GM06990 (cell line): ENCODE results near the gene CPEB3.
A peak's percentile ranks its signal among the peaks of the same experiment; 100 is the strongest.
"Not testable (repeated sequence)": the region's sequence is repeated elsewhere in the genome, so short reads cannot be mapped to it uniquely, and the experiment has no call there.

Experiments
- DNase-seq: peaks from one replicate; pipeline ENCODE4 v3.0.0-alpha.2; 2011; ENCODE audit not compliant: insufficient read length; ENCODE audit errors: extremely low read depth
- H3K27me3 ChIP-seq: replicated peaks from 2 replicates; pipeline ENCODE4 v1.6.0; 2011; ENCODE audit warnings: low read length; ENCODE audit not compliant: control insufficient read depth, insufficient read depth
- H3K36me3 ChIP-seq: 2 replicates; pipeline ENCODE4 v1.5.1; 2011; ENCODE audit warnings: low read length; ENCODE audit not compliant: control insufficient read depth, insufficient read depth
- H3K4me3 ChIP-seq: replicated peaks from 2 replicates; pipeline ENCODE4 v1.5.1; 2011; ENCODE audit warnings: low read depth, mild to moderate bottlenecking, control low read depth, low read length
- TF ChIP-seq, protein P1 (sequence below): IDR thresholded peaks from 2 replicates; pipeline ENCODE4 v1.5.1; 2011; ENCODE audit warnings: low read length, control low read depth, mild to moderate bottlenecking, inconsistent platforms; ENCODE audit not compliant: insufficient read depth, poor library complexity, severe bottlenecking

CPEB3 gene

GRCh38 chr10:92149261-92149660, 141.6 kb downstream of the CPEB3 start:
- H3K4me3 ChIP-seq = no peak overlapping the region
- no peak for DNase-seq
- no peaks in the 10 kb centered on the region for H3K36me3 ChIP-seq
- no peaks in the 10 kb centered on the region for H3K27me3 ChIP-seq
- TF ChIP-seq, protein P1, sequence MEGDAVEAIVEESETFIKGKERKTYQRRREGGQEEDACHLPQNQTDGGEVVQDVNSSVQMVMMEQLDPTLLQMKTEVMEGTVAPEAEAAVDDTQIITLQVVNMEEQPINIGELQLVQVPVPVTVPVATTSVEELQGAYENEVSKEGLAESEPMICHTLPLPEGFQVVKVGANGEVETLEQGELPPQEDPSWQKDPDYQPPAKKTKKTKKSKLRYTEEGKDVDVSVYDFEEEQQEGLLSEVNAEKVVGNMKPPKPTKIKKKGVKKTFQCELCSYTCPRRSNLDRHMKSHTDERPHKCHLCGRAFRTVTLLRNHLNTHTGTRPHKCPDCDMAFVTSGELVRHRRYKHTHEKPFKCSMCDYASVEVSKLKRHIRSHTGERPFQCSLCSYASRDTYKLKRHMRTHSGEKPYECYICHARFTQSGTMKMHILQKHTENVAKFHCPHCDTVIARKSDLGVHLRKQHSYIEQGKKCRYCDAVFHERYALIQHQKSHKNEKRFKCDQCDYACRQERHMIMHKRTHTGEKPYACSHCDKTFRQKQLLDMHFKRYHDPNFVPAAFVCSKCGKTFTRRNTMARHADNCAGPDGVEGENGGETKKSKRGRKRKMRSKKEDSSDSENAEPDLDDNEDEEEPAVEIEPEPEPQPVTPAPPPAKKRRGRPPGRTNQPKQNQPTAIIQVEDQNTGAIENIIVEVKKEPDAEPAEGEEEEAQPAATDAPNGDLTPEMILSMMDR = no peak

GRCh38 chr10:92146781-92147180, 144.1 kb downstream of the CPEB3 start:
- H3K27me3 ChIP-seq = no peaks in the 10 kb centered on the region
- no peak overlapping the region for H3K4me3 ChIP-seq
- no peaks in the 10 kb centered on the region for H3K36me3 ChIP-seq
- TF ChIP-seq, protein P1 = no peak
- DNase-seq = no peak

DNA sequence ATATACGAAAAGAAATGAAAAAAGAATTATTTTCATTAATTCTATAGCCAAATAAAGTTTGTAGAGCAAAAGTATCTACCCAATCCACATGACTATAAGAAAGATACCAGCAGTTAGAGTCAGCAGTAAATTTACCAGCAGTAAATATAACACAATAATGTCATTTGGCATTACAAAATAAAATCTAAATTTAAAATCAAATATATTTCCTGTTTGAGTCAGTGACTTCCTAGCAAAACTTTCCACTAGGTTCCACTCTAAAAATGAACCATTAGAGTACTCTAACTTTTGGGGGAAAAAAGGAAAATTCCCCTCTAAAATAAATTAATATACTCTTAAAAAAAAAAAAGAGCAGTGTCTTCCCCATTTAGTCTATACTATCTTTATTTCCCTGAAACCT, 144.8 kb downstream of the CPEB3 start:
- TF ChIP-seq, protein P1 = no peak
- Histone ChIP-seq H3K4me3 (no peak overlapping the region), H3K36me3 (no peaks in the 10 kb centered on the region), H3K27me3 (no peaks in the 10 kb centered on the region)
- no peak for DNase-seq

DNA sequence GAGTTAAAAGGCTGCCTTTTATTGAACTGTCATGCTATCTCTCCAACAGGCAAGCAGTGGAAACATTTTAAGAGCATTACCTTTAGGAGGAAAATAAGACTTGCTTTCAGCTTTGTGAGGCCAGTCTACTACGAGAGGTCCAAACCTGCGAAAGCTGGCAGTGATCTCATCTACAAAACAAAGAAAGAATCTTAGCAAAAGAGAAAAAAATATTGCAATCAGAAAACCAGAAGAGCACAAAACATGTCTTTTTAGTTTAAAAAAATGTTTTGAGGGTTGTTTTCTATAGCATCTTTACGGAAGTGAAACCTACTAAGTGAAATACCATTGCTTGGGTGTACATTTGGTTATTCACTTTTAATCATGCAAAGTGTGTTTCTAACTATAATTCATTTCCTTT, 147.9 kb downstream of the CPEB3 start:
- H3K4me3 ChIP-seq = no peak overlapping the region
- TF ChIP-seq, protein P1 = no peak

GRCh38 chr10:92142512-92142911, 148.4 kb downstream of the CPEB3 start:
- Histone ChIP-seq H3K27me3 (no peaks in the 10 kb centered on the region), H3K36me3 (no peaks in the 10 kb centered on the region), H3K4me3 (no peak overlapping the region)
- TF ChIP-seq, protein P1 = no peak
- no peak for DNase-seq

More for the DNA sequence above, 147.9 kb downstream of the CPEB3 start:
- no peaks in the 10 kb centered on the region for H3K36me3 ChIP-seq
- no peaks in the 10 kb centered on the region for H3K27me3 ChIP-seq
- DNase-seq = peak; percentile 71

GRCh38 chr10:92141147-92141546, 149.7 kb downstream of the CPEB3 start:
- H3K4me3 ChIP-seq, DNase-seq, H3K36me3 ChIP-seq, H3K27me3 ChIP-seq: not testable (repeated sequence)

GRCh38 chr10:92134049-92134448, 156.8 kb downstream of the CPEB3 start:
- H3K36me3 ChIP-seq, H3K27me3 ChIP-seq, DNase-seq, H3K4me3 ChIP-seq: not testable (repeated sequence)
